GM12878 (cell line): ENCODE results near the gene PHACTR1. TPM values are rescaled to one million over a fixed set of nuclear protein-coding genes. Genes with fewer than 3 reads are reported as not detected.

Source experiments
- ASH2L ChIP-seq: fragments of 300-600, 200-600 bp; sonication (generic); IDR thresholded peaks from 2 replicates; pipeline ENCODE4 v1.6.1; 2017; ENCODE audit warnings: low read depth, mild to moderate bottlenecking, borderline replicate concordance
- ATF7 ChIP-seq: fragments of 450-650 bp; IDR thresholded peaks from 2 replicates; pipeline ENCODE4 v1.6.1; 2016; ENCODE audit warnings: low read depth, mild to moderate bottlenecking
- BACH1 ChIP-seq: fragments of 450-650 bp; IDR thresholded peaks from 2 replicates; pipeline ENCODE4 v1.6.1; 2017; ENCODE audit warnings: mild to moderate bottlenecking, borderline replicate concordance
- BCL11A ChIP-seq: IDR thresholded peaks from 2 replicates; pipeline ENCODE4 v1.6.1; 2011; ENCODE audit warnings: low read depth, low read length
- CHD1 ChIP-seq: IDR thresholded peaks from 2 replicates; pipeline ENCODE4 v1.6.1; 2012; ENCODE audit warnings: low read depth, low read length, improper control_type of control experiment
- CHD4 ChIP-seq: fragments of 200-600 bp; sonication (generic); IDR thresholded peaks from 2 replicates; pipeline ENCODE4 v1.6.1; 2016; ENCODE audit warnings: mild to moderate bottlenecking
- EED ChIP-seq: sonication (generic); IDR thresholded peaks from 2 replicates; pipeline ENCODE4 v1.6.1; 2016; ENCODE audit warnings: antibody characterized with exemption, low read depth
- FOXK2 ChIP-seq: fragments of 450-650 bp; IDR thresholded peaks from 2 replicates; pipeline ENCODE4 v1.6.1; 2017; ENCODE audit warnings: mild to moderate bottlenecking, moderate library complexity
- FOXM1 ChIP-seq: IDR thresholded peaks from 2 replicates; pipeline ENCODE4 v1.6.1; 2012; ENCODE audit warnings: low read depth, mild to moderate bottlenecking, inconsistent platforms, low read length, moderate library complexity
- HDAC6 ChIP-seq: fragments of 200-600 bp; sonication (generic); IDR thresholded peaks from one replicate; pipeline ENCODE4 v1.8.0; 2017; ENCODE audit warnings: antibody characterized with exemption; ENCODE audit not compliant: unreplicated experiment
- IKZF1 ChIP-seq: fragments of 450-650 bp; conservative IDR thresholded peaks from 2 replicates; pipeline ENCODE4 v1.6.1; 2017; ENCODE audit warnings: antibody characterized with exemption, mild to moderate bottlenecking
- IKZF2 ChIP-seq, 2 experiments: fragments of 450-650 bp; IDR thresholded peaks; 2 replicates each; pipeline ENCODE4 v1.6.1; 2017; ENCODE audit warnings: mild to moderate bottlenecking in 2 of 2, moderate library complexity in 2 of 2
- JUND ChIP-seq: IDR thresholded peaks from 2 replicates; pipeline ENCODE4 v1.6.1; 2012; ENCODE audit warnings: low read depth, mild to moderate bottlenecking, low read length, improper control_type of control experiment, moderate library complexity
- MEF2A ChIP-seq: IDR thresholded peaks from 2 replicates; pipeline ENCODE4 v1.6.1; 2011; ENCODE audit warnings: low read depth, mild to moderate bottlenecking, low read length, moderate library complexity; ENCODE audit not compliant: insufficient read depth
- PAX8 ChIP-seq: fragments of 450-650 bp; IDR thresholded peaks from 2 replicates; pipeline ENCODE4 v1.6.1; 2017; ENCODE audit warnings: mild to moderate bottlenecking, moderate library complexity
- RELA ChIP-seq: fragments of 450-650 bp; IDR thresholded peaks from 2 replicates; pipeline ENCODE4 v1.8.0; 2014; ENCODE audit warnings: borderline replicate concordance; ENCODE audit not compliant: partially characterized antibody
- STAT3 ChIP-seq: IDR thresholded peaks from 2 replicates; pipeline ENCODE4 v1.6.1; 2011; ENCODE audit warnings: low read depth, low read length, improper control_type of control experiment
- TCF3 ChIP-seq: IDR thresholded peaks from 2 replicates; pipeline ENCODE4 v1.6.1; 2012; ENCODE audit warnings: low read depth, mild to moderate bottlenecking, low read length, borderline replicate concordance; ENCODE audit not compliant: insufficient read depth
- TCF7 ChIP-seq: IDR thresholded peaks from 2 replicates; pipeline ENCODE4 v1.6.1; 2014; ENCODE audit warnings: antibody characterized with exemption, borderline replicate concordance
- WRNIP1 ChIP-seq: IDR thresholded peaks from 2 replicates; pipeline ENCODE4 v1.6.1; 2011; ENCODE audit warnings: low read depth, low read length, improper control_type of control experiment, borderline replicate concordance
- ZBTB33 ChIP-seq: fragments of 450-650 bp; IDR thresholded peaks from 2 replicates; pipeline ENCODE4 v1.6.1; 2017; ENCODE audit warnings: mild to moderate bottlenecking
- ZNF207 ChIP-seq: fragments of 450-650 bp; IDR thresholded peaks from 2 replicates; pipeline ENCODE4 v1.6.1; 2014; ENCODE audit warnings: antibody characterized with exemption, mild to moderate bottlenecking, borderline replicate concordance
- polyA plus RNA-seq, 11 experiments: library from polyadenylated mRNA; depleted of rRNA in 4 of 11; unstranded in 6 of 11; stranded (reverse) in 5 of 11; fragments of >200 nt; fragmentation: Nextera tagmentation in 4 of 11; fragmentation: Illumina TruSeq in 1 of 11; extraction: Ambion mirVana in 4 of 11; extraction: Trizol in 1 of 11; gene quantifications; 1 replicate in 1 of 11; 2 replicates in 10 of 11; pipeline versions ENCODE4 v1.2.1 to v1.2.3, GENCODE V29; 2011 to 2016; ENCODE audit warnings: inconsistent platforms in 2 of 11, missing spikeins in 2 of 11, low read depth in 1 of 11
- total RNA-seq, 4 experiments: library from RNA; depleted of rRNA in 3 of 4; stranded (reverse); fragments of >200 nt in 3 of 4; fragmentation: Illumina TruSeq in 1 of 4; extraction: Trizol in 1 of 4; gene quantifications; 2 replicates each; pipeline versions ENCODE4 v1.2.1 to v1.2.3, GENCODE V29; 2013 to 2021
- TF ChIP-seq, protein P1 (sequence below): IDR thresholded peaks from 2 replicates; pipeline ENCODE4 v1.6.1; 2012; ENCODE audit warnings: low read depth, low read length, improper control_type of control experiment
- TF ChIP-seq, protein P2 (sequence below): fragments of 450-650 bp; IDR thresholded peaks from 2 replicates; pipeline ENCODE4 v1.6.1; 2016; ENCODE audit warnings: mild to moderate bottlenecking
- TF ChIP-seq, protein P3 (sequence below): fragments of 150-350 bp; IDR thresholded peaks from 2 replicates; pipeline ENCODE4 v1.6.1; 2014; ENCODE audit warnings: mild to moderate bottlenecking, low read depth, low read length
- TF ChIP-seq, protein P4 (sequence below): fragments of 450-650 bp; formaldehyde crosslinking; IDR thresholded peaks from 2 replicates; pipeline ENCODE4 v1.5.0; 2022; ENCODE audit warnings: mild to moderate bottlenecking, missing genetic modification characterization

PHACTR1 gene
- total and polyA plus RNA-seq, 10 of the 15 experiments (the other 5 are each of a cell fraction or from before 2014, with no cell fraction given) = 34.2 to 94.6 (median 62.3) TPM

GRCh38 chr6:13336553-13336952 is 620.0 kb downstream of the PHACTR1 start (continued):
- TF ChIP-seq, protein P1, sequence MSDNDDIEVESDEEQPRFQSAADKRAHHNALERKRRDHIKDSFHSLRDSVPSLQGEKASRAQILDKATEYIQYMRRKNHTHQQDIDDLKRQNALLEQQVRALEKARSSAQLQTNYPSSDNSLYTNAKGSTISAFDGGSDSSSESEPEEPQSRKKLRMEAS = no peak
- TF ChIP-seq HDAC6 (no peak), FOXK2 (no peak), ASH2L (no peak), RELA (peak; percentile 36), PAX8 (no peak), ATF7 (0 out of 2 replicates have a peak, but pooled peaks have one; percentile 11), IKZF2 (IDR thresholded peaks at IDR 0.05) (peak; percentile 52 to 71), FOXM1 (0 out of 2 replicates have a peak, but pooled peaks have one; percentile 37), WRNIP1 (no peak), ZBTB33 (no peak), TCF7 (no peak), CHD1 (no peak), EED (0 out of 2 replicates have a peak, but pooled peaks have one; percentile 31), TCF3 (no peak), ZNF207 (no peak), STAT3 (no peak), JUND (no peak), CHD4 (no peak), BACH1 (no peak), IKZF1 (peak; percentile 69), BCL11A (no peak), MEF2A (0 out of 2 replicates have a peak, but pooled peaks have one; percentile 34)
- TF ChIP-seq, protein P2, sequence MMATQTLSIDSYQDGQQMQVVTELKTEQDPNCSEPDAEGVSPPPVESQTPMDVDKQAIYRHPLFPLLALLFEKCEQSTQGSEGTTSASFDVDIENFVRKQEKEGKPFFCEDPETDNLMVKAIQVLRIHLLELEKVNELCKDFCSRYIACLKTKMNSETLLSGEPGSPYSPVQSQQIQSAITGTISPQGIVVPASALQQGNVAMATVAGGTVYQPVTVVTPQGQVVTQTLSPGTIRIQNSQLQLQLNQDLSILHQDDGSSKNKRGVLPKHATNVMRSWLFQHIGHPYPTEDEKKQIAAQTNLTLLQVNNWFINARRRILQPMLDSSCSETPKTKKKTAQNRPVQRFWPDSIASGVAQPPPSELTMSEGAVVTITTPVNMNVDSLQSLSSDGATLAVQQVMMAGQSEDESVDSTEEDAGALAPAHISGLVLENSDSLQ = no peak
- TF ChIP-seq, protein P3, sequence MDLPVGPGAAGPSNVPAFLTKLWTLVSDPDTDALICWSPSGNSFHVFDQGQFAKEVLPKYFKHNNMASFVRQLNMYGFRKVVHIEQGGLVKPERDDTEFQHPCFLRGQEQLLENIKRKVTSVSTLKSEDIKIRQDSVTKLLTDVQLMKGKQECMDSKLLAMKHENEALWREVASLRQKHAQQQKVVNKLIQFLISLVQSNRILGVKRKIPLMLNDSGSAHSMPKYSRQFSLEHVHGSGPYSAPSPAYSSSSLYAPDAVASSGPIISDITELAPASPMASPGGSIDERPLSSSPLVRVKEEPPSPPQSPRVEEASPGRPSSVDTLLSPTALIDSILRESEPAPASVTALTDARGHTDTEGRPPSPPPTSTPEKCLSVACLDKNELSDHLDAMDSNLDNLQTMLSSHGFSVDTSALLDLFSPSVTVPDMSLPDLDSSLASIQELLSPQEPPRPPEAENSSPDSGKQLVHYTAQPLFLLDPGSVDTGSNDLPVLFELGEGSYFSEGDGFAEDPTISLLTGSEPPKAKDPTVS = no peak
- TF ChIP-seq, protein P4, sequence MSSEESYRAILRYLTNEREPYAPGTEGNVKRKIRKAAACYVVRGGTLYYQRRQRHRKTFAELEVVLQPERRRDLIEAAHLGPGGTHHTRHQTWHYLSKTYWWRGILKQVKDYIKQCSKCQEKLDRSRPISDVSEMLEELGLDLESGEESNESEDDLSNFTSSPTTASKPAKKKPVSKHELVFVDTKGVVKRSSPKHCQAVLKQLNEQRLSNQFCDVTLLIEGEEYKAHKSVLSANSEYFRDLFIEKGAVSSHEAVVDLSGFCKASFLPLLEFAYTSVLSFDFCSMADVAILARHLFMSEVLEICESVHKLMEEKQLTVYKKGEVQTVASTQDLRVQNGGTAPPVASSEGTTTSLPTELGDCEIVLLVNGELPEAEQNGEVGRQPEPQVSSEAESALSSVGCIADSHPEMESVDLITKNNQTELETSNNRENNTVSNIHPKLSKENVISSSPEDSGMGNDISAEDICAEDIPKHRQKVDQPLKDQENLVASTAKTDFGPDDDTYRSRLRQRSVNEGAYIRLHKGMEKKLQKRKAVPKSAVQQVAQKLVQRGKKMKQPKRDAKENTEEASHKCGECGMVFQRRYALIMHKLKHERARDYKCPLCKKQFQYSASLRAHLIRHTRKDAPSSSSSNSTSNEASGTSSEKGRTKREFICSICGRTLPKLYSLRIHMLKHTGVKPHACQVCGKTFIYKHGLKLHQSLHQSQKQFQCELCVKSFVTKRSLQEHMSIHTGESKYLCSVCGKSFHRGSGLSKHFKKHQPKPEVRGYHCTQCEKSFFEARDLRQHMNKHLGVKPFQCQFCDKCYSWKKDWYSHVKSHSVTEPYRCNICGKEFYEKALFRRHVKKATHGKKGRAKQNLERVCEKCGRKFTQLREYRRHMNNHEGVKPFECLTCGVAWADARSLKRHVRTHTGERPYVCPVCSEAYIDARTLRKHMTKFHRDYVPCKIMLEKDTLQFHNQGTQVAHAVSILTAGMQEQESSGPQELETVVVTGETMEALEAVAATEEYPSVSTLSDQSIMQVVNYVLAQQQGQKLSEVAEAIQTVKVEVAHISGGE (CRISPR knock-in tag) = no peak
